NCI-H446 (cell line): ENCODE results near the gene TBX4.
"Not testable (repeated sequence)": the region's sequence is repeated elsewhere in the genome, so short reads cannot be mapped to it uniquely, and the experiment has no call there.

Source experiments
- DNase-seq, 2 experiments: peaks; one replicate each; lab custom pipeline; 2025; lab: John Stamatoyannopoulos, UW

Gene TBX4

GRCh38 chr17:61498042-61498994, 46.1 kb downstream of the TBX4 start:
- no peak for DNase-seq

GRCh38 chr17:61499632-61500031, 47.4 kb downstream of the TBX4 start:
- no peak for DNase-seq

- DNase-seq, result no peak
These were observed 48.1 kb downstream of the TBX4 start for GRCh38 chr17:61500287-61500686.

GRCh38 chr17:61502292-61502691, 50.1 kb downstream of the TBX4 start:
- DNase-seq, result no peak

- DNase-seq, result no peak
These were observed 51.7 kb downstream of the TBX4 start for GRCh38 chr17:61503961-61504360.

- no peak for DNase-seq
These were observed 52.5 kb downstream of the TBX4 start for GRCh38 chr17:61504697-61505096.

- no peak for DNase-seq
These were observed 53.8 kb downstream of the TBX4 start for GRCh38 chr17:61505846-61506627.

- DNase-seq, result no peak
These were observed 55.3 kb downstream of the TBX4 start for GRCh38 chr17:61507383-61508066.

- DNase-seq, result no peak
These were observed 56.7 kb downstream of the TBX4 start for GRCh38 chr17:61508912-61509311.

- not testable (repeated sequence) for DNase-seq
These were observed 57.2 kb downstream of the TBX4 start for GRCh38 chr17:61509454-61509853.

- no peak for DNase-seq
These were observed 58.0 kb downstream of the TBX4 start for GRCh38 chr17:61510237-61510636.

GRCh38 chr17:61510991-61511390, 58.8 kb downstream of the TBX4 start:
- no peak for DNase-seq

GRCh38 chr17:61511480-61512182, 59.4 kb downstream of the TBX4 start:
- DNase-seq, result no peak

- DNase-seq, result no peak
These were observed 62.3 kb downstream of the TBX4 start for GRCh38 chr17:61514491-61514890.

- no peak for DNase-seq
These were observed 65.0 kb downstream of the TBX4 start for GRCh38 chr17:61517265-61517664.

GRCh38 chr17:61517843-61518606, 65.8 kb downstream of the TBX4 start:
- no peak for DNase-seq

GRCh38 chr17:61519139-61519538, 66.9 kb downstream of the TBX4 start:
- DNase-seq, result no peak

- DNase-seq, result no peak
These were observed 67.7 kb downstream of the TBX4 start for GRCh38 chr17:61519754-61520440.

GRCh38 chr17:61520897-61521296, 68.7 kb downstream of the TBX4 start:
- no peak for DNase-seq

GRCh38 chr17:61522088-61522487, 69.9 kb downstream of the TBX4 start:
- no peak for DNase-seq
